ENCODE results near the gene ATOX1.

Gene ATOX1

GRCh38 chr5:151694035-151694485, 64.4 kb downstream of the ATOX1 start:
- no peak for DNase-seq

Data from activated CD4-positive, CD25-positive, alpha-beta regulatory T cell treated with anti-CD3 and anti-CD28 coated beads, Interleukin-2, amount 50 U/mL, for 72 hours (primary cell).